Activated B cell treated with CpG ODN at 0.5 μM for 24 hours (primary cell): ENCODE data around the gene ZNF593OS. TPM values are rescaled to one million over a fixed set of nuclear protein-coding genes. Genes with fewer than 3 reads are reported as not detected.

ENCODE experiments used
- ATAC-seq: fragments of 200-7000 bp; cut with Tn5 transposase; one replicate; pipeline ENCODE4 v1.10.0; 2021; ENCODE audit warnings: low read depth, mild to moderate bottlenecking, moderate library complexity
- CTCF ChIA-PET: fragments of 350-600 bp; sonication (Branson Sonifier 250); formaldehyde crosslinking; loops from one replicate; lab custom pipeline; 2021; ENCODE audit warnings: antibody characterized with exemption; lab: Charles Lee
- POLR2A ChIA-PET: fragments of 350-600 bp; sonication (Branson Sonifier 250); formaldehyde crosslinking; loops from one replicate; lab custom pipeline; 2021; ENCODE audit warnings: antibody characterized with exemption; lab: Charles Lee
- DNase-seq: peaks from one replicate; pipeline ENCODE4 v3.0.0; 2022
- H3K27ac Mint-ChIP-seq: one replicate; pipeline ENCODE4 v1.8.0; 2020; ENCODE audit warnings: mixed read lengths
- H3K27me3 Mint-ChIP-seq: one replicate; pipeline ENCODE4 v1.8.0; 2021; ENCODE audit warnings: mixed read lengths
- H3K36me3 Mint-ChIP-seq: one replicate; pipeline ENCODE4 v1.8.0; 2021; ENCODE audit warnings: low read depth, mixed read lengths
- H3K4me1 Mint-ChIP-seq: one replicate; pipeline ENCODE4 v1.8.0; 2021; ENCODE audit warnings: mixed read lengths
- H3K4me3 Mint-ChIP-seq: one replicate; pipeline ENCODE4 v1.8.0; 2020; ENCODE audit warnings: mild to moderate bottlenecking, mixed read lengths
- H3K9me3 Mint-ChIP-seq: one replicate; pipeline ENCODE4 v1.8.0; 2020; ENCODE audit warnings: mixed read lengths
- CTCF ChIP-seq: fragments of 200-600 bp; IDR thresholded peaks from one replicate; pipeline ENCODE4 v1.8.0; 2022; ENCODE audit warnings: antibody characterized with exemption, mild to moderate bottlenecking
- intact Hi-C: fragments of 100-400 bp; cut with micrococcal nuclease; formaldehyde crosslinking; loops from one replicate; pipeline ENCODE4 v1.15.1; 2024
- total RNA-seq: library from RNA; stranded (reverse); gene quantifications from 2 replicates; pipeline ENCODE4 v1.2.3, GENCODE V29; 2022

Gene ZNF593OS
- total RNA-seq, 1 donor from 2014 or later = not detected

DNA sequence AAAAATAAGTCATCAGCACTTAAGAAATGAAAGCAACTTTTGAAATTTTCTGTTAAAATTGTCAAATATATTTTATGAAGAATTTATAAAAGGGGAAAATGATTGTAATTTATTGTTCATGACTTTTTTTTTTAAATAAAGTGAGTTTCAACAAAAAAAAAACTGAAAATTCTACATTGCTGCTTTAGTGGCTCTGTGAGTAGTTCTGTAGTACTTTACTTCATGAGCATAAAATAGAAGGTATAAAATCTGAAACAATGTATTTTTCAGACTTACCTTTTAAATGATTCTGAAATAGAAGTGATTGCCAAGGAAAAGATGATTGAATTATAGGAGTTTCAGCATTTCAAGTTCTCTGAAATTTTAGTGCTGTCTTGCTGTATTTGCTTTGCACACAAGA lies 46.2 kb downstream of the ZNF593OS start:
- H3K9me3 Mint-ChIP-seq = no peaks in the 10 kb centered on the region
- peaks cover 19% of the 10 kb centered on the region for H3K4me1 Mint-ChIP-seq
- no peak for TF ChIP-seq CTCF
- DNase-seq (no peak), ATAC-seq (no peak)
- H3K4me3 Mint-ChIP-seq = no peak overlapping the region
- POLR2A ChIA-PET = interaction anchor here (0.7 kb wide), 1 partner anchor 21 kb away, joined by 3 read pairs; no protein-coding TSS in a partner anchor
- peaks cover 3% of the 10 kb centered on the region for H3K27me3 Mint-ChIP-seq
- intact Hi-C loops = loop anchor here (1.0 kb wide), 1 partner anchor 11 kb away; no protein-coding TSS in a partner anchor
- H3K36me3 Mint-ChIP-seq = peaks cover 15% of the 10 kb centered on the region
- H3K27ac Mint-ChIP-seq = no peak overlapping the region
- CTCF ChIA-PET = interaction anchor here (0.7 to 1.5 kb wide), 2 partner anchors 20 to 292 kb away, joined by 3 to 5 read pairs; no protein-coding TSS in a partner anchor

DNA sequence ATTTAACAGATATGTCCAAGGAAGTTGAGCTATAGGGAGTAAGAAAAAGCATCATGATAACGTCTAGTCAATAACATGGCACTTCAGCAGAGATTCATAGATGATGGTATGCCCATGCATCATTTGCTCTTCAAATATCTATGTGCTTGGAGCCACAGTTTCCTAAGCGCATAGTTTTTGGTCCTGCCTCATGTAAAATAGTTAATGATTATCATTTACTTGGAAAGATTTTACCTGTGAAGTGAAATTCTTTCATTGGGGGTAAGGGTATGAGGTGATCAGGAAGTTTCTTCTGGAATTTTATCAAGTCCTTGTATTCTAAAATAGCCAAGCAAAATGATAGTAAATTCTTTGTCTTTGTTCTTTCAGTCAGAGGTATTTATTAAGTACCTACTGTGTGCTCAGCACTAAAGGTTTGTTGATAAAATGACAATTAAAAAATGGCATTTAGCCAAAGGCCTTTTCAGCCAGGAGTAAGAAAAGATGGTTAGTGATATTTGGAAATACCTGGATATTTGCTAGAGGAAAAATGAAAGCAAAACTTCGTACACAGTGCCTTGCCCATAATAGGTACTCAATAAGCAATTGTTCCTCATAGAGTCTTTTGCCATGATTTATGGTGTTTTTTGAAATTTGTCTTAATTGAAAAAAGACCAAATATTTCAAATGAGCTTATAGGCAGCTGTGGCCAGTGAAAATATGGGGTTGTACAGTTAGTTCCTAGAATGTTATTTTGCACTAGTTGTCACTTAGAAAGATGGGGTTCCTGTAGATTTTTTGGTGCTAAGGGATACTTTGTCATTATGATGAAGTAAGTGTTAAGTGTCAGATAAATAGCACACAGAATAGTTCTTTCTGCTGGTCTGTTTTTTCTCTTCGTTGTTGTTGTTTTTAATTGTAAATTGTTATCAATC lies 47.0 kb downstream of the ZNF593OS start:
- Mint-ChIP-seq H3K27ac (no peak overlapping the region), H3K27me3 (peaks cover 3% of the 10 kb centered on the region), H3K36me3 (peaks cover 21% of the 10 kb centered on the region), H3K4me3 (no peak overlapping the region), H3K4me1 (peaks cover 26% of the 10 kb centered on the region), H3K9me3 (no peaks in the 10 kb centered on the region)
- ATAC-seq = no peak
- POLR2A ChIA-PET = interaction anchor here (0.6 to 1.2 kb wide), 2 partner anchors 13 to 111 kb away, joined by 3 to 4 read pairs; partner anchors contain the start of gene PDIK1L
- no peak for TF ChIP-seq CTCF
- no peak for DNase-seq
- CTCF ChIA-PET = interaction anchor here (0.7 kb wide), 1 partner anchor 20 kb away, joined by 3 read pairs; no protein-coding TSS in a partner anchor
- intact Hi-C loops = loop anchor here (1.0 kb wide), 1 partner anchor 12 kb away; no protein-coding TSS in a partner anchor

DNA sequence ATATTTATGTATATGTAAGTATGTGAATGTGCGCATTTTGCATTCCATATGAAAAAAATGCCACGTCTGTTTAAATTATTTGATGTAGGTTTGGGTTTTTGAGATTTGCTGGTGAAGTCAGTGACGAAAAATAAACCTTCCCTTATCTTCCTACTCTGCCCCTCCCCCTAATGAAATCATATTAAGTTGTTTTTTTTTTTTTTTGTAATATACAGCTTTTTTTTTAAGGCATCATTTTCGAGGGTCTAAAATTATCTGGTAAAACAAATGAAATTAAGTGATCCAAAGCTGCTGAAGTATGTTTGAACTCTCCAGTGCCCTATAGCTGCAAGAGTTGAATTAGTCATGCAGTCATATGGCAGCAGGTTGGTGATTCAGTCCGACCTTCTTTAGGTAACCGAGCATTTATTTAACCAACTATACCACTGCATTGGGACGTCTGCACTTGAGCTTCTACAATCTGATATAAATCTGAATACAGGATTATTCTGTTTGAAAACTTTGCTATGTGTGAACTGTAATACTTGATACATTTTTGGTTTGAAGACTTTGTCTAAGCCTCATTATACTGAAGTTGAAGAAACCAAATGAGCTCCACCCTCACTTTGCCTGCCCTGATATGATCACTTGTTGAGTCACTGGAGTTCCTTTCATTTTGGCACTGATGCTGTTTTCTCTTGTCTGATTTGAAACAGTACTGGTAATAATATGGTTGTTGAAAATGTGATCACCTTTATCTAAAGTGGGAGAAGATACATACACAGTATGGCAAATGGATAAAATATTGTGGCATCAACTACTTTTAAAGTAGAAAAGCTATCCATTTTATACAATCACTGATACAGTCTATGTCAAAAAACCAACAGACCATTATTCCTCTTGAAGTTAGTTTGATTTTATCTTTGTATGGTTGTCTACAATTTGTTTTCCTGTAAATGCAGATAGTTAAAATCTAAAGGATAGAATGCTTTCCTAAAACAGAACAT lies 48.4 kb downstream of the ZNF593OS start:
- no peaks in the 10 kb centered on the region for H3K9me3 Mint-ChIP-seq
- DNase-seq = no peak
- H3K27me3 Mint-ChIP-seq = peaks cover 3% of the 10 kb centered on the region
- peaks cover 33% of the 10 kb centered on the region for H3K36me3 Mint-ChIP-seq
- no peak for TF ChIP-seq CTCF
- no peak overlapping the region for H3K4me3 Mint-ChIP-seq
- ChIA-PET POLR2A (interaction anchor here (1.2 kb wide), 1 partner anchor 12 kb away, joined by 4 read pairs; the partner anchor contains the start of gene PDIK1L), CTCF (interaction anchor here (0.9 to 1.7 kb wide), 4 partner anchors 16 to 21 kb away, joined by 3 to 9 read pairs (median 5); no protein-coding TSS in a partner anchor)
- ATAC-seq = no peak
- intact Hi-C loops = no loop called here
- peaks cover 25% of the 10 kb centered on the region for H3K4me1 Mint-ChIP-seq
- H3K27ac Mint-ChIP-seq = no peak overlapping the region

DNA sequence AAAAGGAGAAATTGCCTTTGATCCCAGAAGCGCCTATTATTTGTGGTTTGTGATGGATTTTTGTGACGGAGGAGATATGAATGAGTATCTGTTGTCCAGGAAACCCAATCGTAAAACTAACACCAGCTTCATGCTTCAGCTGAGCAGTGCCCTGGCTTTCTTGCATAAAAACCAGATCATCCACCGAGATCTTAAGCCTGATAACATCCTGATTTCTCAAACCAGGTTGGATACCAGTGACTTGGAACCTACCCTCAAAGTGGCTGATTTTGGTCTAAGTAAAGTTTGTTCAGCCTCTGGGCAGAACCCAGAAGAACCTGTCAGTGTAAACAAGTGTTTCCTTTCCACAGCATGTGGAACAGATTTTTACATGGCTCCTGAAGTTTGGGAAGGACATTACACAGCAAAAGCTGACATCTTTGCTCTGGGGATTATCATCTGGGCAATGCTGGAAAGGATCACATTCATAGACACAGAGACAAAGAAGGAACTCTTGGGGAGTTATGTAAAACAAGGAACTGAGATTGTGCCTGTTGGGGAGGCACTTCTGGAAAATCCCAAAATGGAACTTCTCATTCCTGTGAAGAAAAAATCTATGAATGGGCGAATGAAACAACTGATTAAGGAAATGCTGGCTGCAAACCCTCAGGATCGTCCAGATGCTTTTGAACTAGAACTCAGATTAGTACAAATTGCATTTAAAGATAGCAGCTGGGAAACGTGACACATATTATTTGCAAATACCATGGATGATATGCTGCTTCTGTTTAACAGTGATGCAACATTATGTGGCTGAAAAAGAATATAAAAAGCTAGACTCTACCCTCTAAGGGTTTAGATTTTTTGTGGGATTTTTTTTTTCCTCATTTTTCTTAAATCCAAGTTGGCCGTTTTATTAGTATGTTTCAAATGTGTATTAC lies 49.5 kb downstream of the ZNF593OS start:
- Mint-ChIP-seq H3K27me3 (no peaks in the 10 kb centered on the region), H3K4me1 (peaks cover 18% of the 10 kb centered on the region), H3K9me3 (no peaks in the 10 kb centered on the region), H3K36me3 (peaks cover 39% of the 10 kb centered on the region), H3K4me3 (no peak overlapping the region), H3K27ac (no peak overlapping the region)
- ChIA-PET POLR2A (no interaction called here), CTCF (interaction anchor here (0.9 to 1.7 kb wide), 4 partner anchors 18 to 23 kb away, joined by 3 to 9 read pairs (median 6); no protein-coding TSS in a partner anchor)
- DNase-seq (no peak), ATAC-seq (no peak)
- intact Hi-C loops = no loop called here
- TF ChIP-seq CTCF = no peak
